GM23248 (cell line): Measurements from ENCODE around the gene TBL1X.

Experiments used
- EZH2 ChIP-seq: fragments of 200-600 bp; sonication (generic); IDR thresholded peaks from 2 replicates; pipeline ENCODE4 v1.6.1; 2018; ENCODE audit warnings: antibody characterized with exemption, mild to moderate bottlenecking; ENCODE audit not compliant: insufficient read depth, poor library complexity, severe bottlenecking
- EZH2phosphoT487 ChIP-seq: fragments of 200-600 bp; sonication (generic); IDR thresholded peaks from 2 replicates; pipeline ENCODE4 v1.6.1; 2018; ENCODE audit warnings: antibody characterized with exemption, moderate library complexity, mild to moderate bottlenecking, low read depth; ENCODE audit not compliant: insufficient read depth

- no peak for TF ChIP-seq EZH2
- TF ChIP-seq EZH2phosphoT487 = no peak
Observed at GRCh38 chrX:9467146-9467545, 2.3 kb downstream of the TBL1X start.
